GM19397 (cell line): ENCODE data around the gene IMPDH2.
"Not testable (repeated sequence)": the region's sequence is repeated elsewhere in the genome, so short reads cannot be mapped to it uniquely, and the experiment has no call there.

Experiments used
- ATAC-seq: cut with Tn5 transposase; IDR thresholded peaks from one replicate; pipeline ENCODE4 v1.9.1; 2021; ENCODE audit warnings: mild to moderate bottlenecking, moderate library complexity; ENCODE audit not compliant: unreplicated experiment

The IMPDH2 gene

GRCh38 chr3:49021813-49022687, 7.1 kb downstream of the IMPDH2 start, which contains the start of gene NDUFAF3:
NDUFAF3 (plus strand) TSS chr3:49022121; CDS start chr3:49022145, 24 bp downstream.
- peak; percentile 52 for ATAC-seq

- ATAC-seq = peak; percentile 49
Measured at GRCh38 chr3:49021213-49021812, 7.9 kb downstream of the IMPDH2 start.

GRCh38 chr3:49020330-49021212, 8.6 kb downstream of the IMPDH2 start:
- ATAC-seq = peak; percentile 1

- ATAC-seq = no peak
Measured at GRCh38 chr3:49019941-49020329, 9.3 kb downstream of the IMPDH2 start.

- no peak for ATAC-seq
Measured at GRCh38 chr3:49018707-49019006, 10.5 kb downstream of the IMPDH2 start.

- no peak for ATAC-seq
Measured at GRCh38 chr3:49017971-49018706, 11.1 kb downstream of the IMPDH2 start, which contains the start of gene DALRD3. DALRD3 (minus strand) TSS chr3:49018580; CDS start chr3:49018564, 16 bp downstream.

GRCh38 chr3:49017229-49017970, 11.8 kb downstream of the IMPDH2 start:
- no peak for ATAC-seq

- ATAC-seq = no peak
Measured at GRCh38 chr3:49016414-49017228, 12.6 kb downstream of the IMPDH2 start.

GRCh38 chr3:49015765-49016164, 13.4 kb downstream of the IMPDH2 start:
- no peak for ATAC-seq

- ATAC-seq = no peak
Measured at GRCh38 chr3:49015072-49015471, 14.1 kb downstream of the IMPDH2 start.

GRCh38 chr3:49013738-49014660, 15.2 kb downstream of the IMPDH2 start:
- no peak for ATAC-seq

GRCh38 chr3:49013113-49013737, 16.0 kb downstream of the IMPDH2 start:
- no peak for ATAC-seq

- ATAC-seq = no peak
Measured at GRCh38 chr3:49012441-49013017, 16.7 kb downstream of the IMPDH2 start.

GRCh38 chr3:49009396-49009795, 19.8 kb downstream of the IMPDH2 start:
- ATAC-seq = no peak

- ATAC-seq = not testable (repeated sequence)
Measured at GRCh38 chr3:49008627-49009026, 20.6 kb downstream of the IMPDH2 start.

GRCh38 chr3:49007771-49008528, 21.2 kb downstream of the IMPDH2 start:
- peak; percentile 38 for ATAC-seq
